D721Med (cell line): Measurements from ENCODE around the gene TMEM132C.

Experiments used
- DNase-seq: peaks from one replicate; pipeline ENCODE4 v3.0.0; 2011; ENCODE audit warnings: low spot score; ENCODE audit not compliant: insufficient read length
- FAIRE-seq: peaks from 2 replicates; lab custom pipeline; 2011; peaks lifted over from hg19 to GRCh38; lab: Jason Lieb, UNC
- CTCF ChIP-seq: IDR thresholded peaks from 2 replicates; pipeline ENCODE4 v1.5.1; 2012; ENCODE audit warnings: mild to moderate bottlenecking, control low read depth; ENCODE audit not compliant: insufficient read depth; ENCODE audit errors: missing control alignments

The TMEM132C gene

GRCh38 chr12:128707488-128707887, 440.5 kb downstream of the TMEM132C start:
- no peak for FAIRE-seq
- no peak for DNase-seq
- no peak for TF ChIP-seq CTCF

GRCh38 chr12:128708789-128709188, 441.8 kb downstream of the TMEM132C start:
- no peak for FAIRE-seq
- no peak for TF ChIP-seq CTCF
- no peak for DNase-seq

GRCh38 chr12:128709660-128710059, 442.7 kb downstream of the TMEM132C start:
- DNase-seq, result no peak
- TF ChIP-seq CTCF, result no peak
- no peak for FAIRE-seq

GRCh38 chr12:128711486-128711885, 444.5 kb downstream of the TMEM132C start:
- DNase-seq (no peak), FAIRE-seq (no peak)
- no peak for TF ChIP-seq CTCF

- no peak for TF ChIP-seq CTCF
- no peak for DNase-seq
- FAIRE-seq, result no peak
Observed at GRCh38 chr12:128712622-128713021, 445.7 kb downstream of the TMEM132C start.

GRCh38 chr12:128715485-128715884, 448.5 kb downstream of the TMEM132C start:
- DNase-seq (no peak), FAIRE-seq (no peak)
- no peak for TF ChIP-seq CTCF

- DNase-seq, result no peak
- TF ChIP-seq CTCF, result no peak
- no peak for FAIRE-seq
Observed at GRCh38 chr12:128724468-128725046, 457.6 kb downstream of the TMEM132C start.
